Endothelial cell (in vitro differentiated cells): ENCODE data around the gene UTS2B. TPM values are rescaled to one million over a fixed set of nuclear protein-coding genes. Genes with fewer than 3 reads are reported as not detected.

ENCODE experiments used
- DNase-seq: peaks from one replicate; pipeline ENCODE4 v3.0.0; 2021; ENCODE audit warnings: low spot score
- H3K27ac Mint-ChIP-seq: one replicate; pipeline ENCODE4 v1.8.0; 2021; ENCODE audit warnings: mixed read lengths, inconsistent platforms; ENCODE audit not compliant: unreplicated experiment
- H3K27me3 Mint-ChIP-seq: one replicate; pipeline ENCODE4 v1.8.0; 2021; ENCODE audit warnings: mild to moderate bottlenecking, moderate library complexity, mixed read lengths, inconsistent platforms; ENCODE audit not compliant: unreplicated experiment
- H3K36me3 Mint-ChIP-seq: one replicate; pipeline ENCODE4 v1.8.0; 2021; ENCODE audit warnings: mild to moderate bottlenecking, low read depth, mixed read lengths, inconsistent platforms; ENCODE audit not compliant: unreplicated experiment
- H3K4me1 Mint-ChIP-seq: one replicate; pipeline ENCODE4 v1.8.0; 2021; ENCODE audit warnings: mild to moderate bottlenecking, mixed read lengths, inconsistent platforms; ENCODE audit not compliant: unreplicated experiment
- H3K4me3 Mint-ChIP-seq: one replicate; pipeline ENCODE4 v1.8.0; 2021; ENCODE audit warnings: mild to moderate bottlenecking, mixed read lengths, inconsistent platforms; ENCODE audit not compliant: unreplicated experiment
- H3K9me3 Mint-ChIP-seq: one replicate; pipeline ENCODE4 v1.8.0; 2021; ENCODE audit warnings: mixed read lengths, inconsistent platforms; ENCODE audit not compliant: unreplicated experiment
- total RNA-seq: library from RNA; stranded (reverse); fragmentation: NEBNext Ultra II Directional; extraction: Animal tissue kit (Norgen Biotek cat#: 25700); gene quantifications from one replicate; pipeline ENCODE4 v1.2.1, GENCODE V29; 2021; ENCODE audit not compliant: unreplicated experiment
- TF ChIP-seq, protein P1 (sequence below): fragments of 200-600 bp; sonication (generic); IDR thresholded peaks from one replicate; pipeline ENCODE4 v1.5.0; 2021; ENCODE audit warnings: antibody characterized with exemption; ENCODE audit not compliant: unreplicated experiment

UTS2B gene
- total RNA-seq, 1 donor from 2014 or later, result not detected

DNA sequence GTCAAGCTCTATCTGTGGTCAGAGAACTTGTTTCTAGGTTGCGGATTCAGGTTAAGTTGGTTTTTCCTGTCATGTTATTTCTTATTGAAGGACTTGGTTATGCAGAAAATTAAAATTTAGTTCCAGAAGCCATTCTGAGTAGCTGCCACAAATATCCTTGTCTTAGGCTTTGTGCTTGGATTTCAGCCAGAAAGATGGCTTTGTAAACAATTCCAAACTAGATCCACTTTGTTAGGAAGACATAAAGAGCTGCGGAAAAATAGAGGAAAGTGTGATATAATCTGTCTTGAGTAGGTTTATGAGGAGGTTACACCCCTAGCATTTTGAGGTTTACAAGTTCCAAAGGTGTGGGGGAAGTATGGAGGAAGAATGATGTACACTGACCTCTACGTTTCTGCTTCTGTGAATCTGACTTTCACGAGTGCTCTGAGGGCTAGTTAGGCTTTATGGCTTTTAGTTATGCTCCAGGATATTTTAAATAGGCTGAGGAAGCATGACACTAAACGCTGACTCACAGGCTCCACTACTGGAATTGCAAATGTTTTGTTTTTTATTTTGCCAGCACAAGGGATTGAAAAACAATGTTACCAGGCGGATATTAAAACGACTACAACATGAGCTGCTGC is 46.3 kb upstream of the UTS2B start:
- no peak for DNase-seq
- peaks cover 11% of the 10 kb centered on the region for H3K36me3 Mint-ChIP-seq
- peaks cover 6% of the 10 kb centered on the region for H3K4me1 Mint-ChIP-seq
- no peak overlapping the region for H3K4me3 Mint-ChIP-seq
- TF ChIP-seq, protein P1, sequence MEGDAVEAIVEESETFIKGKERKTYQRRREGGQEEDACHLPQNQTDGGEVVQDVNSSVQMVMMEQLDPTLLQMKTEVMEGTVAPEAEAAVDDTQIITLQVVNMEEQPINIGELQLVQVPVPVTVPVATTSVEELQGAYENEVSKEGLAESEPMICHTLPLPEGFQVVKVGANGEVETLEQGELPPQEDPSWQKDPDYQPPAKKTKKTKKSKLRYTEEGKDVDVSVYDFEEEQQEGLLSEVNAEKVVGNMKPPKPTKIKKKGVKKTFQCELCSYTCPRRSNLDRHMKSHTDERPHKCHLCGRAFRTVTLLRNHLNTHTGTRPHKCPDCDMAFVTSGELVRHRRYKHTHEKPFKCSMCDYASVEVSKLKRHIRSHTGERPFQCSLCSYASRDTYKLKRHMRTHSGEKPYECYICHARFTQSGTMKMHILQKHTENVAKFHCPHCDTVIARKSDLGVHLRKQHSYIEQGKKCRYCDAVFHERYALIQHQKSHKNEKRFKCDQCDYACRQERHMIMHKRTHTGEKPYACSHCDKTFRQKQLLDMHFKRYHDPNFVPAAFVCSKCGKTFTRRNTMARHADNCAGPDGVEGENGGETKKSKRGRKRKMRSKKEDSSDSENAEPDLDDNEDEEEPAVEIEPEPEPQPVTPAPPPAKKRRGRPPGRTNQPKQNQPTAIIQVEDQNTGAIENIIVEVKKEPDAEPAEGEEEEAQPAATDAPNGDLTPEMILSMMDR, result no peak
- H3K9me3 Mint-ChIP-seq, result no peaks in the 10 kb centered on the region
- no peak overlapping the region for H3K27ac Mint-ChIP-seq
- H3K27me3 Mint-ChIP-seq, result no peaks in the 10 kb centered on the region

DNA sequence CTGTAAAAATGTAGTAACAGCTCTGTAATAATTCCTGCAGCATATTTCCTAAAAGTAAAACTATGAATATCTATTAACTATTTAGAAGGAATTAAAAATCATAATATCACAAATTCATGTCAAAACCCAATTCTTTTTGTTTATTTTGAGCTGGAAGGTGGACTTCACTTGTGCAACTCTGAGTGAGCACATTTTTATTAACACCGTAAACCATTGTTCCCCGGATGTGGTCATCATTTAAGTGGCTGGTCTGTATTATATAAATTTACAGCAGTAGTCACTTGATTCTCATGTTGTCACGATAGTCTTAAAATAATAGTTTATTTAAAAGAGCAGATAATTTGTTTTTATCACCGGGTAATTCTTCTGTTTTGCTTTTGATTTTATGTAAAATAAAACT is 43.0 kb upstream of the UTS2B start:
- Mint-ChIP-seq H3K4me1 (peaks cover 21% of the 10 kb centered on the region), H3K36me3 (peaks cover 20% of the 10 kb centered on the region), H3K27me3 (peaks cover 3% of the 10 kb centered on the region), H3K4me3 (no peak overlapping the region), H3K27ac (no peak overlapping the region), H3K9me3 (no peaks in the 10 kb centered on the region)
- TF ChIP-seq, protein P1, result no peak
- no peak for DNase-seq

DNA sequence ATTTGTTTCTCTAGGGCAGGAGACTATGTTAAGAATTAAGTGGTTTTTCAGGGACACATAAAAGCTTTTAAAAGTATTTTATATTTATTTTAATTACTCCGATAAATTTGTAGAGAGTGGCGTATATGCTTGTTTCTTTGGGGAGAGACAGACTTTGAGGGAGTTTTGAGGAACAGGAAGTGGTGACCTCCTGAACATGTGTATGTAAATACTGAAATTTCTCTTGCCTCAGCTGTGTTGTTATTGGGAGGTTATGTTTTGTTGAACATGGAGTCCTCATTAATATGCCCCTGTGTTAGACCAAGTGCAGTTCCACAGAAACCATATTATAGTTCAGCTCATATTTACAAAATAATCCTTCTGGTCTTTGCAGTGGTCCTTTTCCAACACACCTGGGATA is 41.8 kb upstream of the UTS2B start:
- H3K27ac Mint-ChIP-seq, result no peak overlapping the region
- H3K9me3 Mint-ChIP-seq, result no peaks in the 10 kb centered on the region
- peaks cover 20% of the 10 kb centered on the region for H3K36me3 Mint-ChIP-seq
- peaks cover 24% of the 10 kb centered on the region for H3K4me1 Mint-ChIP-seq
- TF ChIP-seq, protein P1, result no peak
- DNase-seq, result no peak
- no peak overlapping the region for H3K4me3 Mint-ChIP-seq
- H3K27me3 Mint-ChIP-seq, result peaks cover 3% of the 10 kb centered on the region

DNA sequence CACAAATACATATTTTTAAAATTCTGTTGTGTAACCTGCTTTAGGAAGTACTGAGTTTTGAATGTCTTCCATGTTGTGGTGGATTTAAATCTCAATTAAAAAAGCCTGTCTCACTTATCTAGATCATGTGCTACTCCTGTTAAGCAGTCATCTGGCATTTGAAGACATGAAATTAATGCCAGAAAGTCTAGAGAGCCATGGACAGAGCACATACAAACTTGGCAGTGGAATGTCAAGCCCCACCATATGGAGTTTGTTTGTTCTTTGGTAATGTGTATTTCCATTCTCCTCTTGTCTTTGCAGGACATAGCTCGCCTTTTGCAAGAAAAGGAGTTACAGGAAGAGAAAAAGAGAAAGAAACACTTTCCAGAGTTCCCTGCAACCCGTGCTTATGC is 39.3 kb upstream of the UTS2B start:
- TF ChIP-seq, protein P1, result no peak
- no peak for DNase-seq
- no peak overlapping the region for H3K27ac Mint-ChIP-seq

DNA sequence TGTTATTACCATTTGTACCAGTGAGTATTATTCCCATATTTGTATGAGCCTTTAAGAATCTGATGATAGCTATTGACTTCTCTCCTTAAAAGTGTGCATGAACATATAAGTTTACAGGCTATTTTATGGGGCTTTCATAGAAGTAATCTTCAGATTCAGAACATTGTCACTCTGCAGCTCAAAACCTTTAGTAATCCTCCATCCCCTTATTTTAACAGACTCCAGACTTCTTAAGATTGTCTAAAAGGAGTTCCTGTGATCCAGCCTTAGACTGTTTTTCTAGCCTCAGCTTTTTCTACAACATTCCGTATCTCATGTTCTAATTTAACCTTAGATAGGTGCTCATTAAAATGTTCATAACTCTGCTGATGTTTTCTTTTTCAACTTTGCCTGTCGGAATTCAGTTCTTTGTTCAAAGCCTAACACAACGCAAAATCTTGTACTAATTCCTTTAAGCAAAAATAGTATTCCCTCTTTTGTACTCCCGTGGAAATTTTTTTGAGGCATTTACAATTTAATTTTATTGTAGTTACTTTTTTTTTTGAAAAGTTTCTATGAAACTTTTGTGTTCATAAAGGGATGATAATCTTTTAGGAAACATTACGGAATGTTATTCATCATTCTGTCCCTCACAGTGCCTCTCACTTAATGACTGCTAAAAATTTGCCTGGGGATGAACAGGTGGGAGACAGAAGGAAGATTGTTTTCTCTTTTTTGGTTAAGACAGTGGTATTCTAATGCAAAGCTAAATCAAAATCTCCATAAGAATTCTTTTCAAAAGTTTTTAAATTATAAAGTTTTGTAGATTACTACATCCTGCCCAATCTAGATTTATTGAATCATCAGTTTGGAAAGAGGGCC is 38.7 kb upstream of the UTS2B start:
- no peaks in the 10 kb centered on the region for H3K9me3 Mint-ChIP-seq
- DNase-seq, result no peak
- TF ChIP-seq, protein P1, result no peak
- peaks cover 40% of the 10 kb centered on the region for H3K4me1 Mint-ChIP-seq
- H3K4me3 Mint-ChIP-seq, result no peak overlapping the region
- H3K27me3 Mint-ChIP-seq, result peaks cover 3% of the 10 kb centered on the region
- peak overlapping the region; percentile 49 for H3K27ac Mint-ChIP-seq
- H3K36me3 Mint-ChIP-seq, result peaks cover 13% of the 10 kb centered on the region

More for the DNA sequence above, 39.3 kb upstream of the UTS2B start:
- no peaks in the 10 kb centered on the region for H3K9me3 Mint-ChIP-seq
- no peak overlapping the region for H3K4me3 Mint-ChIP-seq
- peaks cover 14% of the 10 kb centered on the region for H3K36me3 Mint-ChIP-seq
- peaks cover 3% of the 10 kb centered on the region for H3K27me3 Mint-ChIP-seq
- peaks cover 40% of the 10 kb centered on the region for H3K4me1 Mint-ChIP-seq
